ENCODE results near the gene CASZ1. TPM values are rescaled to one million over a fixed set of nuclear protein-coding genes. Genes with fewer than 3 reads are reported as not detected.

CASZ1 gene
- total and polyA plus RNA-seq, 3 donors from 2014 or later = 9.4 to 12.3 (median 10.3) TPM

GRCh38 chr1:10699470-10699835 is 97.0 kb downstream of the CASZ1 start:
- no peaks in the 10 kb centered on the region for H3K27me3 ChIP-seq
- intact Hi-C loops (cut with DNase I; ENCODE audit: low total_unique reads) = no loop called here
- H3K9me3 ChIP-seq = no peaks in the 10 kb centered on the region
- peaks cover 2% of the 10 kb centered on the region for H3K4me1 ChIP-seq
- H3K27ac ChIP-seq = no peak overlapping the region
- DNase-seq = no peak
- no peak overlapping the region for H3K4me3 ChIP-seq
- 72 to 77% methylated on average over 7 of the region's 7 CpGs for WGBS, 2 donors
- TF ChIP-seq POLR2A (IDR thresholded peaks at IDR 0.05) = no peak
- TF ChIP-seq, protein P1, sequence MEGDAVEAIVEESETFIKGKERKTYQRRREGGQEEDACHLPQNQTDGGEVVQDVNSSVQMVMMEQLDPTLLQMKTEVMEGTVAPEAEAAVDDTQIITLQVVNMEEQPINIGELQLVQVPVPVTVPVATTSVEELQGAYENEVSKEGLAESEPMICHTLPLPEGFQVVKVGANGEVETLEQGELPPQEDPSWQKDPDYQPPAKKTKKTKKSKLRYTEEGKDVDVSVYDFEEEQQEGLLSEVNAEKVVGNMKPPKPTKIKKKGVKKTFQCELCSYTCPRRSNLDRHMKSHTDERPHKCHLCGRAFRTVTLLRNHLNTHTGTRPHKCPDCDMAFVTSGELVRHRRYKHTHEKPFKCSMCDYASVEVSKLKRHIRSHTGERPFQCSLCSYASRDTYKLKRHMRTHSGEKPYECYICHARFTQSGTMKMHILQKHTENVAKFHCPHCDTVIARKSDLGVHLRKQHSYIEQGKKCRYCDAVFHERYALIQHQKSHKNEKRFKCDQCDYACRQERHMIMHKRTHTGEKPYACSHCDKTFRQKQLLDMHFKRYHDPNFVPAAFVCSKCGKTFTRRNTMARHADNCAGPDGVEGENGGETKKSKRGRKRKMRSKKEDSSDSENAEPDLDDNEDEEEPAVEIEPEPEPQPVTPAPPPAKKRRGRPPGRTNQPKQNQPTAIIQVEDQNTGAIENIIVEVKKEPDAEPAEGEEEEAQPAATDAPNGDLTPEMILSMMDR (IDR thresholded peaks at IDR 0.05) = no peak
- no peaks in the 10 kb centered on the region for H3K36me3 ChIP-seq (ENCODE audit: low read depth, missing control alignments)

DNA sequence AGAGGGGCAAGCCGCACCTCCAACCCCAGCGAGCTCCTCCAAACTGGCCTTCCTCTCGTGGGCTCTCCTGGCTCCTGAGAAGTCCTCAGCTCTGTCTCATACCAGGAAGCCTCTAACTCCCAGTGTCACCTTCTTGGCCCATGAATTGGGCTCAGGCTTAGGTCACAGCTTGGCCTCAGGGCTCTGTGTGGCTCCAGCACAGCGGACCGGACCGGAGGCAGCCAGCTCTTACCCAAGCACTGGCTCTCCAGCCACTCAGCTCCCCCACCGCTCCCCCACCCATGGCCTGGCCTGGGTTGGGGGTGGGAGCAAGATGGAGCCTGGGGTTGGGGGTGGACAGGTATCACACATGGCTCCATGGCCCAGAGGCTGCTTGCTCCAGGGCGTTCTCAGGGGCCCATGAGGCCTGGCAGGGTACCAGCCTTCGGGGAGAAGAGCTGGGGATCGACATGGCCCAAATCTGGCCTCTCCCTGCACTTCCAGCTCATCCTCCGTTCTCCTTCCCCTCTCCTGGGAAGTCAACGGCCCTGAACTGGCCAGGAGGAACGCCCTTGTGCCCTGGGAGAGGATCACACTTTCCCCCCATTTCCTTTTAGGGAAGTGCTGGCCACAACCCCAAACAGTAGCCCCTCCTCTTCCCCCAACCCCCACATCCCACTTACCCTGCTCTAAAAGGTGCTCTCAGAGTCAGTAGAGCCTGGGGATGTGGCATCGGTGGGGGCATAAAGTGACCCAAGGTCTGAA is 97.5 kb downstream of the CASZ1 start:
- Histone ChIP-seq H3K4me3 (no peak overlapping the region), H3K4me1 (peaks cover 2% of the 10 kb centered on the region), H3K27ac (no peak overlapping the region), H3K9me3 (no peaks in the 10 kb centered on the region), H3K27me3 (no peaks in the 10 kb centered on the region), H3K36me3 (ENCODE audit: low read depth, missing control alignments) (no peaks in the 10 kb centered on the region)
- intact Hi-C loops (cut with DNase I; ENCODE audit: low total_unique reads) = no loop called here
- WGBS, 2 donors = 76% methylated on average over 12 to 14 of the region's 14 CpGs
- no peak for DNase-seq
- TF ChIP-seq POLR2A (IDR thresholded peaks at IDR 0.05) = no peak
- TF ChIP-seq, protein P1 (IDR thresholded peaks at IDR 0.05) = no peak

GRCh38 chr1:10697621-10698160 is 98.8 kb downstream of the CASZ1 start:
- Histone ChIP-seq H3K27ac (no peak overlapping the region), H3K9me3 (no peaks in the 10 kb centered on the region), H3K27me3 (no peaks in the 10 kb centered on the region), H3K4me3 (no peak overlapping the region), H3K36me3 (ENCODE audit: low read depth, missing control alignments) (no peaks in the 10 kb centered on the region), H3K4me1 (peaks cover 2% of the 10 kb centered on the region)
- 84 to 93% methylated on average over 23 to 25 of the region's 25 CpGs for WGBS, 2 donors
- intact Hi-C loops (cut with DNase I; ENCODE audit: low total_unique reads) = no loop called here
- no peak for TF ChIP-seq POLR2A (IDR thresholded peaks at IDR 0.05)
- TF ChIP-seq, protein P1 (IDR thresholded peaks at IDR 0.05) = no peak
- DNase-seq = no peak

DNA sequence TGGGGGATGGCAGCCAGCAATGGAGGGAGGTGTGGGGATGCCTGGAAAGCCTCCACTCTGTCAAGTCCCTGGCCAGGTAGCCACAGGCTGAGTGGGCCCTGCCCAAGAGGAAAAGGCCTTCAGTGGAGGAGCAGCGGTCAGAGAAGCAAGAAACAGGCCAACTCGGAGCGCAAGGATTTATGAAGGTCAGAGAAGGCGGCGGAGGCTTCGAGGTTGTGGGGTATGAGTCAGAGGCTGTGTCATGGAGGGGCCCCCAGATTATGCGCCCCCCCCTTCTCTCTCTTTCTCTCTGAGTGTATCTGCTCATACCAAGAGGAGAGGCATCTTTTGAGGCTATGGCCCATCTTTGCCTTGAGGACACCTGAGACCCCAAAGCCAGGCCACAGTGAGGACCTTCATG is 99.5 kb downstream of the CASZ1 start:
- WGBS, 2 donors = 89 to 95% methylated on average over 5 to 7 of the region's 7 CpGs
- no peaks in the 10 kb centered on the region for H3K9me3 ChIP-seq
- H3K4me3 ChIP-seq = no peak overlapping the region
- TF ChIP-seq POLR2A (IDR thresholded peaks at IDR 0.05) = no peak
- TF ChIP-seq, protein P1 (IDR thresholded peaks at IDR 0.05) = no peak
- no peak overlapping the region for H3K27ac ChIP-seq
- H3K36me3 ChIP-seq (ENCODE audit: low read depth, missing control alignments) = no peaks in the 10 kb centered on the region
- DNase-seq = no peak
- H3K27me3 ChIP-seq = no peaks in the 10 kb centered on the region
- intact Hi-C loops (cut with DNase I; ENCODE audit: low total_unique reads) = no loop called here
- peaks cover 2% of the 10 kb centered on the region for H3K4me1 ChIP-seq

Data from testis (tissue), 3 donors.